GM18909 (cell line): ENCODE results near the gene CYTH4.

Experiments
- ATAC-seq: cut with Tn5 transposase; IDR thresholded peaks from one replicate; pipeline ENCODE4 v1.9.1; 2021; ENCODE audit warnings: mild to moderate bottlenecking; ENCODE audit not compliant: unreplicated experiment, poor library complexity

CYTH4 gene

GRCh38 chr22:37287550-37287951 is 5.2 kb downstream of the CYTH4 start:
- ATAC-seq, result no peak

GRCh38 chr22:37288521-37288920 is 6.2 kb downstream of the CYTH4 start:
- no peak for ATAC-seq

- no peak for ATAC-seq
Observed at GRCh38 chr22:37289156-37289735, 6.9 kb downstream of the CYTH4 start.

GRCh38 chr22:37290737-37291136 is 8.4 kb downstream of the CYTH4 start:
- ATAC-seq, result no peak

GRCh38 chr22:37291559-37292298 is 9.4 kb downstream of the CYTH4 start:
- ATAC-seq, result no peak

GRCh38 chr22:37292641-37293040 is 10.3 kb downstream of the CYTH4 start:
- ATAC-seq, result no peak

GRCh38 chr22:37293172-37293571 is 10.9 kb downstream of the CYTH4 start:
- ATAC-seq, result no peak

GRCh38 chr22:37294747-37295146 is 12.4 kb downstream of the CYTH4 start:
- ATAC-seq, result no peak

GRCh38 chr22:37295213-37295886 is 13.0 kb downstream of the CYTH4 start:
- ATAC-seq, result no peak

- no peak for ATAC-seq
Observed at GRCh38 chr22:37295946-37296345, 13.6 kb downstream of the CYTH4 start.

- no peak for ATAC-seq
Observed at GRCh38 chr22:37298748-37299495, 16.6 kb downstream of the CYTH4 start.

GRCh38 chr22:37299969-37300509 is 17.7 kb downstream of the CYTH4 start:
- no peak for ATAC-seq

- no peak for ATAC-seq
Observed at GRCh38 chr22:37300551-37301017, 18.3 kb downstream of the CYTH4 start.

- no peak for ATAC-seq
Observed at GRCh38 chr22:37301144-37301830, 19.0 kb downstream of the CYTH4 start.

- ATAC-seq, result no peak
Observed at GRCh38 chr22:37302674-37303555, 20.6 kb downstream of the CYTH4 start.

- ATAC-seq, result no peak
Observed at GRCh38 chr22:37303821-37304274, 21.5 kb downstream of the CYTH4 start.

- no peak for ATAC-seq
Observed at GRCh38 chr22:37304595-37305343, 22.5 kb downstream of the CYTH4 start.

- ATAC-seq, result no peak
Observed at GRCh38 chr22:37305887-37306286, 23.6 kb downstream of the CYTH4 start.
